ENCODE measurements around the gene MT1X. TPM values are rescaled to one million over a fixed set of nuclear protein-coding genes. Genes with fewer than 3 reads are reported as not detected.

MT1X gene
- total RNA-seq, 1 experiment from 2014 or later = 74.3 TPM

GRCh38 chr16:56679078-56679730 is 3.1 kb upstream of the MT1X start:
- Histone ChIP-seq H3K4me3 (ENCODE audit: low read depth, low read length, poor library complexity, severe bottlenecking) (no peak overlapping the region), H3K27ac (ENCODE audit: low read depth, low read length, poor library complexity, severe bottlenecking) (no peak overlapping the region), H3K4me1 (ENCODE audit: insufficient read depth, low read length, poor library complexity, severe bottlenecking) (no peaks in the 10 kb centered on the region), H3K36me3 (ENCODE audit: insufficient read depth, low read length, poor library complexity, severe bottlenecking) (no peaks in the 10 kb centered on the region), H3K9me3 (ENCODE audit: low read depth, low read length, poor library complexity, severe bottlenecking) (no peaks in the 10 kb centered on the region), H3K27me3 (replicated peaks; ENCODE audit: insufficient read depth, low read depth, low read length, poor library complexity) (no peaks in the 10 kb centered on the region)
- CTCF ChIA-PET = no interaction called here
- intact Hi-C loops (cut with micrococcal nuclease; ENCODE audit: unreplicated experiment) = no loop called here
- TF ChIP-seq EZH2 (IDR thresholded peaks at IDR 0.05; ENCODE audit: borderline replicate concordance, low read depth, low read length, poor library complexity, severe bottlenecking) = no peak
- TF ChIP-seq CTCF (conservative IDR thresholded peaks at IDR 0.05; ENCODE audit: low read depth, low read length) = no peak
- DNase-seq (ENCODE audit: low spot score) = no peak
- POLR2A ChIA-PET (ENCODE audit: low non-redundant PET) = no interaction called here
- BruUV-seq (replicated peaks) = no TSS peak

- H3K27ac ChIP-seq (ENCODE audit: low read depth, low read length, poor library complexity, severe bottlenecking) = no peak overlapping the region
- H3K27me3 ChIP-seq (replicated peaks; ENCODE audit: insufficient read depth, low read depth, low read length, poor library complexity) = no peaks in the 10 kb centered on the region
- ChIA-PET CTCF (no interaction called here), POLR2A (ENCODE audit: low non-redundant PET) (no interaction called here)
- TF ChIP-seq CTCF (conservative IDR thresholded peaks at IDR 0.05; ENCODE audit: low read depth, low read length) = no peak
- no peak for TF ChIP-seq EZH2 (IDR thresholded peaks at IDR 0.05; ENCODE audit: borderline replicate concordance, low read depth, low read length, poor library complexity, severe bottlenecking)
- no peaks in the 10 kb centered on the region for H3K36me3 ChIP-seq (ENCODE audit: insufficient read depth, low read length, poor library complexity, severe bottlenecking)
- no peak for DNase-seq (ENCODE audit: low spot score)
- no peaks in the 10 kb centered on the region for H3K9me3 ChIP-seq (ENCODE audit: low read depth, low read length, poor library complexity, severe bottlenecking)
- H3K4me3 ChIP-seq (ENCODE audit: low read depth, low read length, poor library complexity, severe bottlenecking) = no peak overlapping the region
- intact Hi-C loops (cut with micrococcal nuclease; ENCODE audit: unreplicated experiment) = loop anchor here (5.0 kb wide), 1 partner anchor 73 kb away; the partner anchor contains the start of gene MT2A
- no TSS peak for BruUV-seq (replicated peaks)
- H3K4me1 ChIP-seq (ENCODE audit: insufficient read depth, low read length, poor library complexity, severe bottlenecking) = no peaks in the 10 kb centered on the region
Observed at GRCh38 chr16:56679818-56680217, 2.5 kb upstream of the MT1X start.

- no peaks in the 10 kb centered on the region for H3K4me1 ChIP-seq (ENCODE audit: insufficient read depth, low read length, poor library complexity, severe bottlenecking)
- no peak for TF ChIP-seq CTCF (conservative IDR thresholded peaks at IDR 0.05; ENCODE audit: low read depth, low read length)
- TF ChIP-seq EZH2 (IDR thresholded peaks at IDR 0.05; ENCODE audit: borderline replicate concordance, low read depth, low read length, poor library complexity, severe bottlenecking) = no peak
- DNase-seq (ENCODE audit: low spot score) = no peak
Observed at GRCh38 chr16:56682703-56683397, 580 bp downstream of the MT1X start.

More at GRCh38 chr16:56682703-56683397, 580 bp downstream of the MT1X start:
- Histone ChIP-seq H3K27me3 (replicated peaks; ENCODE audit: insufficient read depth, low read depth, low read length, poor library complexity) (no peaks in the 10 kb centered on the region), H3K9me3 (ENCODE audit: low read depth, low read length, poor library complexity, severe bottlenecking) (no peaks in the 10 kb centered on the region), H3K36me3 (ENCODE audit: insufficient read depth, low read length, poor library complexity, severe bottlenecking) (no peaks in the 10 kb centered on the region), H3K27ac (ENCODE audit: low read depth, low read length, poor library complexity, severe bottlenecking) (no peak overlapping the region), H3K4me3 (ENCODE audit: low read depth, low read length, poor library complexity, severe bottlenecking) (peak overlapping the region; percentile 51)
- BruUV-seq (replicated peaks) = TSS peak; percentile 90
- intact Hi-C loops (cut with micrococcal nuclease; ENCODE audit: unreplicated experiment) = loop anchor here (5.0 kb wide), 1 partner anchor 76 kb away; the partner anchor contains the start of gene MT2A
- ChIA-PET CTCF (interaction anchor here (0.9 kb wide), 1 partner anchor 9 kb away, joined by 3 read pairs; no protein-coding TSS in a partner anchor), POLR2A (ENCODE audit: low non-redundant PET) (no interaction called here)
